ENCODE measurements around the gene EYA2. TPM values are rescaled to one million over a fixed set of nuclear protein-coding genes. Genes with fewer than 3 reads are reported as not detected.

The EYA2 gene
- total RNA-seq, 4 donors from 2014 or later = 9.7 to 22.1 (median 14.3) TPM

- Histone ChIP-seq H3K27ac (peak overlapping the region; percentile 76 to 92 (median 86)), H3K36me3 (no peaks in the 10 kb centered on the region), H3K27me3 (no peaks in the 10 kb centered on the region), H3K4me3 (no peak overlapping the region), H3K9me3 (no peaks in the 10 kb centered on the region), H3K4me1 (peaks cover 34 to 49% (median 34%) of the 10 kb centered on the region in 3 donors)
- intact Hi-C loops (cut with DNase I) = no loop called here
- no peak for DNase-seq
- TF ChIP-seq POLR2A (IDR thresholded peaks at IDR 0.05) = no peak
- peak in 3 of 6 experiments; percentile 16 to 47 (median 39) for TF ChIP-seq CTCF (IDR thresholded peaks at IDR 0.05)
Measured at GRCh38 chr20:47125508-47125757, 230.8 kb downstream of the EYA2 start.

GRCh38 chr20:47125758-47126591 lies 231.3 kb downstream of the EYA2 start:
- 31 to 59% methylated on average over 6 to 16 of the region's 20 CpGs for WGBS, 2 donors
- Histone ChIP-seq H3K36me3 (no peaks in the 10 kb centered on the region), H3K4me1 (peaks cover 34 to 49% (median 34%) of the 10 kb centered on the region in 3 donors), H3K27ac (peak overlapping the region; percentile 76 to 92 (median 86)), H3K4me3 (no peak overlapping the region), H3K27me3 (no peaks in the 10 kb centered on the region), H3K9me3 (no peaks in the 10 kb centered on the region)
- no peak for TF ChIP-seq POLR2A (IDR thresholded peaks at IDR 0.05)
- no peak for TF ChIP-seq CTCF (IDR thresholded peaks at IDR 0.05)
- intact Hi-C loops (cut with DNase I) = no loop called here
- DNase-seq = no peak

GRCh38 chr20:47126709-47127108 lies 232.1 kb downstream of the EYA2 start:
- H3K4me1 ChIP-seq = peaks cover 34 to 49% (median 34%) of the 10 kb centered on the region in 3 donors
- H3K27ac ChIP-seq = peak overlapping the region in 3 of 4 donors; percentile 76 to 92 (median 92)
- no peak overlapping the region for H3K4me3 ChIP-seq
- no peaks in the 10 kb centered on the region for H3K36me3 ChIP-seq
- no peak for TF ChIP-seq CTCF (IDR thresholded peaks at IDR 0.05)
- no peak for TF ChIP-seq POLR2A (IDR thresholded peaks at IDR 0.05)
- H3K9me3 ChIP-seq = no peaks in the 10 kb centered on the region
- H3K27me3 ChIP-seq = no peaks in the 10 kb centered on the region
- intact Hi-C loops (cut with DNase I) = no loop called here
- 50 to 51% methylated on average over 5 of the region's 5 CpGs for WGBS, 2 donors
- no peak for DNase-seq

GRCh38 chr20:47127546-47127945 lies 232.9 kb downstream of the EYA2 start:
- no peak for DNase-seq
- intact Hi-C loops (cut with DNase I) = no loop called here
- H3K4me1 ChIP-seq = peaks cover 34 to 49% (median 34%) of the 10 kb centered on the region in 3 donors
- TF ChIP-seq POLR2A (IDR thresholded peaks at IDR 0.05) (no peak), CTCF (IDR thresholded peaks at IDR 0.05) (no peak)
- peak overlapping the region in 3 of 4 donors; percentile 24 to 92 (median 92) for H3K27ac ChIP-seq
- no peaks in the 10 kb centered on the region for H3K27me3 ChIP-seq
- H3K9me3 ChIP-seq = no peaks in the 10 kb centered on the region
- no peak overlapping the region for H3K4me3 ChIP-seq
- H3K36me3 ChIP-seq = no peaks in the 10 kb centered on the region
- 66 to 79% methylated on average over 5 of the region's 5 CpGs for WGBS, 2 donors

- intact Hi-C loops (cut with DNase I) = no loop called here
- Histone ChIP-seq H3K4me1 (peaks cover 34 to 49% (median 34%) of the 10 kb centered on the region in 3 donors), H3K27me3 (no peaks in the 10 kb centered on the region), H3K4me3 (no peak overlapping the region), H3K27ac (peak overlapping the region; percentile 24 to 92 (median 76)), H3K36me3 (no peaks in the 10 kb centered on the region), H3K9me3 (no peaks in the 10 kb centered on the region)
- WGBS, 2 donors = 21 to 34% methylated on average over 6 of the region's 6 CpGs
- no peak for TF ChIP-seq POLR2A (IDR thresholded peaks at IDR 0.05)
- TF ChIP-seq CTCF (IDR thresholded peaks at IDR 0.05) = no peak
- no peak for DNase-seq
Measured at GRCh38 chr20:47127999-47128398, 233.4 kb downstream of the EYA2 start.
